ENCODE measurements around the gene DCHS2.

The DCHS2 gene

DNA sequence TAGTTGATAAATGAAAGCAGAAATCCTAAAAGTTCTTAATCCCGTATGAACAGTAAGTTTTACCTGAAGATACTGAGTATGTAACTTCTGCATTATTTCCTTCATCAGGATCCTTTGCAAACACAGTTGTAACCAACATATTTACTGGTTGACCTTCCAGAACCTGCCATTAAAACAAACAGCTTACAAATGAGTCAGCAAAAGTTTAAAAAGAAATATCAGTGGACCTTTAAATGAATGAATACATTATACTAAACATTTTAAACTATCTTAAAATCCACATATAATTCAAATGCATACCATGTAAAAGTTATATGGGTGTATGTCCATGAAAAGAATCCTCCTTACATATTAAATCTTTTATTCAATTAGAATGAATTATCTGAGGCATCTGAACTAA, 163.6 kb downstream of the DCHS2 start:
- no peak overlapping the region for H3K4me3 ChIP-seq (ENCODE audit: low read length)
- no peaks in the 10 kb centered on the region for H3K9me3 ChIP-seq (ENCODE audit: control insufficient read depth, low read length)
- H3K27me3 ChIP-seq (ENCODE audit: control insufficient read depth, insufficient read depth, low read length), result no peaks in the 10 kb centered on the region
- no peaks in the 10 kb centered on the region for H3K36me3 ChIP-seq (ENCODE audit: control insufficient read depth, insufficient read depth, low read length)
- no peak overlapping the region for H3K9ac ChIP-seq (ENCODE audit: low read length)
- H3K4me1 ChIP-seq (ENCODE audit: control insufficient read depth, insufficient read depth, low read length), result no peaks in the 10 kb centered on the region

DNA sequence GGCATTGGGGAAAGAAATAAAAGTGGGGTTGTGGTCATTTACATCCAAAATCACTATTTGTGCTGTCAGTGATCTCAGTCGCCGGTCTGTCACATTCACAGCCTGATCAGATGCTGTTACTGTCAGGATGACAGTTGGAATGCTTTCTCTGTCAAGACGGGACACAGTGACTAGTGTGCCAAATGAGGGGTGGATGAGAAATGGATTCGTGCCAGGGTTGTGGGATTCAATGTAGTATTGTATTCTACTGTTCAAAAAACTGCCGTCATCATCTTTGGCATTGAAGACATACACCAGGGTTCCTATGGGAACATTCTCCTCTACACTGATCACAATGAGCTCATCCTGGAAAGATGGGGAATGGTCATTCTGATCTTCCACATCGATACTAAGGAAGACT, 171.1 kb downstream of the DCHS2 start:
- no peaks in the 10 kb centered on the region for H3K9me3 ChIP-seq (ENCODE audit: control insufficient read depth, low read length)
- no peaks in the 10 kb centered on the region for H3K4me1 ChIP-seq (ENCODE audit: control insufficient read depth, insufficient read depth, low read length)
- no peaks in the 10 kb centered on the region for H3K27me3 ChIP-seq (ENCODE audit: control insufficient read depth, insufficient read depth, low read length)
- no peak overlapping the region for H3K9ac ChIP-seq (ENCODE audit: low read length)
- H3K4me3 ChIP-seq (ENCODE audit: low read length), result no peak overlapping the region
- no peaks in the 10 kb centered on the region for H3K36me3 ChIP-seq (ENCODE audit: control insufficient read depth, insufficient read depth, low read length)

DNA sequence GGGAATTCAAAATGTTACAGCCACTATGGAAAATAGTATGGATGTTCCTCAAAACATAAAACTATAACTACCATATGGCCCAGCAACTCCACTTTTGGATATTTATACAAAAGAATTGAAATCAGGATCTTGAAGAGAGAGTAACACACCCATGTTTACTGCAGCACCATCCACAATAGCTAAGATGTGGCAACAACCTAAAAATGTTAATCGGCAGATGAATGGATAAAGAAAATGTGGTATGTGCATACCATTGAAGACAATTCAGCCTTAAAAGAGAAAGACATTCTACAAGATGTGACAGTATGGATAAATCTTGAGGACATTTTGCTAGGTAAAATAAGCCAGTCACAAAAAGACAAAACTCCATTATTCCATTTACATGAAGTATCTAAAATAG, 171.9 kb downstream of the DCHS2 start:
- Histone ChIP-seq H3K36me3 (ENCODE audit: control insufficient read depth, insufficient read depth, low read length) (no peaks in the 10 kb centered on the region), H3K4me3 (ENCODE audit: low read length) (no peak overlapping the region), H3K9me3 (ENCODE audit: control insufficient read depth, low read length) (no peaks in the 10 kb centered on the region), H3K9ac (ENCODE audit: low read length) (no peak overlapping the region), H3K4me1 (ENCODE audit: control insufficient read depth, insufficient read depth, low read length) (no peaks in the 10 kb centered on the region), H3K27me3 (ENCODE audit: control insufficient read depth, insufficient read depth, low read length) (no peaks in the 10 kb centered on the region)

DNA sequence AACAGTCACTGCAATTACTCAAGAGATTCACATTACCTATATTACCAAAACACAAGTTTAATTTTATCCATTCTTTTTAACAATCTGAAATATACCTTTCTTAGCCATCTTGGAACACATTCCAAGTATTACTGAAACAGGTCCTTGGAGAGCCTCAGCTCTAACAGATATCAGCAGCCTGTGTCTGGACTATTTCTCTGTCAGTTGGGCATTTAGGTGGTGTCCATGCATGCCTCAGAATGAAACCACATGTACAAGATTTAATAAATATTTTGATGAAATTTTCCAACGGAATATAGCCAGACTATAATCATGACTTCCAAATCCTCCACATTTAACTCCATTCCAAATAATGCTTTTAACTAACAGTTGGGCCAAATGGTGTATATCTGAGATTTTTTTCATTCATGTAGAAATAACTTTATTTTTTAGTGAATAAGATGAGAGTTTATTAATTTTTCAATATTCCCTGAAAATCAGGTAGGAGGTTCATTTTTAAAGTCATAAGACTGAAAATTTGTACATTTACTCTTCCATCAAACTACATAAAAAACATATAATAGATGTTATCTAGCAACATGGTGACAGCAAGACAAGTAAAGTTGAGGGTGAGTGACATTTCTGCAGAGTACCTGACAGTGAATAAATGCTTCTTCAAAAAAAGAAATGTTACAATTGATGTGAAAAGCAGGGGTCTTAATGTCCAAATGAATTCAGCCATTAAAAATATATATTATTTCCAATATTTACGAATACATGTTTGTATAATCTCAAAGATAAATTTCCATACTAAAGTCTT, 174.2 kb downstream of the DCHS2 start:
- H3K9ac ChIP-seq (ENCODE audit: low read length), result no peak overlapping the region
- no peaks in the 10 kb centered on the region for H3K9me3 ChIP-seq (ENCODE audit: control insufficient read depth, low read length)
- H3K4me1 ChIP-seq (ENCODE audit: control insufficient read depth, insufficient read depth, low read length), result no peaks in the 10 kb centered on the region
- H3K27me3 ChIP-seq (ENCODE audit: control insufficient read depth, insufficient read depth, low read length), result no peaks in the 10 kb centered on the region
- no peak overlapping the region for H3K4me3 ChIP-seq (ENCODE audit: low read length)
- H3K36me3 ChIP-seq (ENCODE audit: control insufficient read depth, insufficient read depth, low read length), result no peaks in the 10 kb centered on the region

DNA sequence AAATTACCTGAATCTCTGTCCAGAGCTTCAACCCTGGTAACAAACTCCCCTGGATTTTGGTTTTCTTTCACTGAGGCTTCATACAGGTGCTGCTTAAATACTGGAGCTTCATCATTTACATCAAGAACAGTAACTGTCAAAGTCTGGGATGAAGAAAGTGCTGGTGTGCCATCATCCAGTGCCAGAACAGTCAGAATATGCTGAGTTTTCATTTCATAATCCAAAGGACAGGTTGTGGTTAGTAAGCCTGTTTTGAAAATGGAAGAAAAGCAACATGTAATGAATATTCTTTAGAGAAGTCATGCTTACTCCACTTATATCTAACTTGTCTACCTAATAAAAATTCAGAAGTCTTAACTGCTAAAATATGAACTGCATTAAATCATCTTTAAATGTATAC, 175.9 kb downstream of the DCHS2 start:
- H3K36me3 ChIP-seq (ENCODE audit: control insufficient read depth, insufficient read depth, low read length), result no peaks in the 10 kb centered on the region
- no peak overlapping the region for H3K4me3 ChIP-seq (ENCODE audit: low read length)
- H3K9ac ChIP-seq (ENCODE audit: low read length), result no peak overlapping the region
- no peaks in the 10 kb centered on the region for H3K4me1 ChIP-seq (ENCODE audit: control insufficient read depth, insufficient read depth, low read length)
- no peaks in the 10 kb centered on the region for H3K27me3 ChIP-seq (ENCODE audit: control insufficient read depth, insufficient read depth, low read length)
- H3K9me3 ChIP-seq (ENCODE audit: control insufficient read depth, low read length), result no peaks in the 10 kb centered on the region

DNA sequence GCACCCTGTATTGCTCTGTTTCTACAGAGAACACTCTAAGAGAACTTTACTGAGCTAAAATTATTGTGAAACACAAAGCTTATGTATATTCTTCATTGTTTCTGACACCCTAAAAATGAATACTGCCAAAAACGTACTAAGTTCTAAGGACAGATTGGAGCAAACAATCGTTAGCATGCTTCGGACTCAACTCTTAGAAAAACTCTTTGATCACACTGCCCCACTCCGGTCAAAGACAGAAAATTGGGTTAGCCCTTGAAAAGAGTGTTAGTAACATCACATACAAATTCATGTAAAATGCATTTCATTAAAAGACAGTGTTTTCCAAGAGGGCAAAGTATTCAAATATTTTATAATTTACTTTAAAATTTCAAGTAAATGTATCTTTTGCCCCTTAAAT, 177.4 kb downstream of the DCHS2 start:
- no peak overlapping the region for H3K9ac ChIP-seq (ENCODE audit: low read length)
- H3K4me3 ChIP-seq (ENCODE audit: low read length), result no peak overlapping the region
- H3K9me3 ChIP-seq (ENCODE audit: control insufficient read depth, low read length), result no peaks in the 10 kb centered on the region
- no peaks in the 10 kb centered on the region for H3K27me3 ChIP-seq (ENCODE audit: control insufficient read depth, insufficient read depth, low read length)
- H3K36me3 ChIP-seq (ENCODE audit: control insufficient read depth, insufficient read depth, low read length), result no peaks in the 10 kb centered on the region
- no peaks in the 10 kb centered on the region for H3K4me1 ChIP-seq (ENCODE audit: control insufficient read depth, insufficient read depth, low read length)

DNA sequence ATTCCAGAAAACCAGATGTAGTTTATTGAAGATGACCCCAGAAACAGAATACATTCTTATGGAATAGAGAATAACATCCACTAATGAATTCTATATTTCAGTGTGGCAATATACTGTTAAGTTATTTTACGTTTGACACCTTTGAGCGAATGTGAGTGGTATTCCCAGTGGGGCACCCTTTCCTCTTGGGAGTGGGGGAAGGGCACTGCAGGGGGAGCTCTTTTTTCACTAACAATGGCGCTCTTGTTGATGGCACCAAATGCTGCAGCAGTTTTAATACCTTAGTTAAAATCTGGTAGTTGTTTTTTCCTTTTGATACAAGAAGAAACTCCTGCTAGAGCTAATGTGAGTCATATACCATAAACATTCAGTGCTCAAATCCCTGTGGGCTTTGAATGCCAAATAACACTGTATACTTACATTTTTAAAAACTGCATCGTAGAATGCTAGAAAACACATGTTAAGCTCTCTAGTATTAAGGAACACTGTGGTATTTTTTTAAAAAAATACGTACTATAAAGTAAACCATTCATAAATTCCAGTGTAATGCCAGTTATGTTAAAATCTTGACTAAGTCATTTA, 178.5 kb downstream of the DCHS2 start:
- H3K9ac ChIP-seq (ENCODE audit: low read length), result no peak overlapping the region
- H3K9me3 ChIP-seq (ENCODE audit: control insufficient read depth, low read length), result no peaks in the 10 kb centered on the region
- no peaks in the 10 kb centered on the region for H3K4me1 ChIP-seq (ENCODE audit: control insufficient read depth, insufficient read depth, low read length)
- H3K27me3 ChIP-seq (ENCODE audit: control insufficient read depth, insufficient read depth, low read length), result no peaks in the 10 kb centered on the region
- H3K36me3 ChIP-seq (ENCODE audit: control insufficient read depth, insufficient read depth, low read length), result no peaks in the 10 kb centered on the region
- H3K4me3 ChIP-seq (ENCODE audit: low read length), result no peak overlapping the region

DNA sequence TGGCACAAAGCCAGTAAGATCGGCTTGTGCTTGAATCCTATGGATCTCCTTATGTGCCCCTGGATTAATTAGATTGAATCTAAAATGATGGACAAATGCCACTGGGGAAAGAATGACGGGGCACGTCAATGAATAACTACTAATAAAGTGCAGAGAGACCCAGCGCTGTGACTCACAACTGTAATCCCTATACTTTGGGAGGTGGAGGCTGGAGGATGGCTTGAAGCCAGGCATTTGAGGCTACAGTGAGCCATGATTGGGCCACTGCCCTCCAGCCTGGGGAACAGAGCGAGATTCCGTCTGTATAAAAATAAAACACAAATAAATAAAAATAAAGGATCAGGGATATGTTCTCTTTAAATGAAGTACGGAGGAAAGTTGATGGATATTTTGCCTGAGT, 179.4 kb downstream of the DCHS2 start:
- no peak overlapping the region for H3K9ac ChIP-seq (ENCODE audit: low read length)
- H3K36me3 ChIP-seq (ENCODE audit: control insufficient read depth, insufficient read depth, low read length), result no peaks in the 10 kb centered on the region
- no peaks in the 10 kb centered on the region for H3K27me3 ChIP-seq (ENCODE audit: control insufficient read depth, insufficient read depth, low read length)
- no peak overlapping the region for H3K4me3 ChIP-seq (ENCODE audit: low read length)
- no peaks in the 10 kb centered on the region for H3K4me1 ChIP-seq (ENCODE audit: control insufficient read depth, insufficient read depth, low read length)
- H3K9me3 ChIP-seq (ENCODE audit: control insufficient read depth, low read length), result no peaks in the 10 kb centered on the region

DNA sequence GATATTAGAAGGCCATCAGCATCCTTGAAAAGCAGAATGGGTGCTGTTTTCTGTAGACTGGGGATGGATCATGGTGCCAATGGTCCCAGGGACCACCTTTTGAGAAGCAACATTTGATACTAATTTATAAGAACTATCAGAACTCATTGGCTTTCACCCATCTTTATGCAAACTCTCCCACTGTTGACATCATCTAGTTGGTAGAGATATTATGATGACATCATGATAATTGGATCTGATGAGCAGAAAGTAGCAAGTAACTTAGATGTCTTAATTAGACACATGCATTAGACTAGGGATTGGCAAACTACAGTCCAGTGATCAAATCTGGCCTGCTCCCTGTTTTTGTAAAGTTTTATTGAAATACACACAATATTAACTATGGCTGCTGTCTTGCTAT, 181.0 kb downstream of the DCHS2 start:
- Histone ChIP-seq H3K4me1 (ENCODE audit: control insufficient read depth, insufficient read depth, low read length) (no peaks in the 10 kb centered on the region), H3K36me3 (ENCODE audit: control insufficient read depth, insufficient read depth, low read length) (no peaks in the 10 kb centered on the region), H3K4me3 (ENCODE audit: low read length) (no peak overlapping the region), H3K9ac (ENCODE audit: low read length) (no peak overlapping the region), H3K9me3 (ENCODE audit: control insufficient read depth, low read length) (no peaks in the 10 kb centered on the region), H3K27me3 (ENCODE audit: control insufficient read depth, insufficient read depth, low read length) (no peaks in the 10 kb centered on the region)

DNA sequence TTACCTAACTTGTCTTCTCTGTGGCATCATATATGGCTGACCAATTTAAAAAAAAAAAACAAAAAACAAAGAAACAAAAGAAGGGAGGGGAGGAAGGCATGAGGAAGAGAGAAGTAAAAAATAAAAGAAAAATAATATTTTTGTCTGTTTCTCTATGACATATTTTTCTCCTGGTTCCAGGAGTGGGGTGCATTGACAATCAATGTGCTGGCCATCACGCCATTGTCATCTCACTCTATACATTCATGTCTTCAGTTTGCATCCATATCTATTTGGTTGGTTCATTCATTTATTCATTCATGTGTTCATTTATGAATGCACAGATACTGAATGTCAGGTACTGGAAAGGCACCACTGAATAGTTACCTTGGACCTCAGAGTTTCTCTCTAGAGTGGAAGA, 183.4 kb downstream of the DCHS2 start:
- no peaks in the 10 kb centered on the region for H3K36me3 ChIP-seq (ENCODE audit: control insufficient read depth, insufficient read depth, low read length)
- H3K4me1 ChIP-seq (ENCODE audit: control insufficient read depth, insufficient read depth, low read length), result no peaks in the 10 kb centered on the region
- H3K9ac ChIP-seq (ENCODE audit: low read length), result no peak overlapping the region
- no peaks in the 10 kb centered on the region for H3K9me3 ChIP-seq (ENCODE audit: control insufficient read depth, low read length)
- H3K4me3 ChIP-seq (ENCODE audit: low read length), result no peak overlapping the region
- H3K27me3 ChIP-seq (ENCODE audit: control insufficient read depth, insufficient read depth, low read length), result no peaks in the 10 kb centered on the region

DNA sequence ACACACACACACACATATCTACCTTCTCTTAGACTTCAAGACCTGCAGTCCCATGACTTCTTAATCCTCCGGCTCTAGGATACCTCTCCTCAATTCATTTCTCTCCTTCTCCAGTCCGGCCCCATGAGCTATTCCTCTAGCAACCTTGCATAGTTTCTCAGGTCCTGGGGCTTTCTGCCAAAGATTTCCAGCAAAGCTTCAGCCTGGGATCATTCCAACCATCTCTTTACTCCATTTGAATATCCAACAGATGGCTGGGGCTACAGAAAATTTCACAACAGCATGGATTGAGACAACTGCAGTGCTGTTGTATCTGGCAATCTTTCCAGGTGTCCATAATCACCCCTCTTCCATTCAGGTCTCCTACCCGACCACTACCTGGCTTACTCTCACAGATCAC, 184.1 kb downstream of the DCHS2 start:
- Histone ChIP-seq H3K4me1 (ENCODE audit: control insufficient read depth, insufficient read depth, low read length) (no peaks in the 10 kb centered on the region), H3K36me3 (ENCODE audit: control insufficient read depth, insufficient read depth, low read length) (no peaks in the 10 kb centered on the region), H3K27me3 (ENCODE audit: control insufficient read depth, insufficient read depth, low read length) (no peaks in the 10 kb centered on the region), H3K9me3 (ENCODE audit: control insufficient read depth, low read length) (no peaks in the 10 kb centered on the region), H3K9ac (ENCODE audit: low read length) (no peak overlapping the region), H3K4me3 (ENCODE audit: low read length) (no peak overlapping the region)

DNA sequence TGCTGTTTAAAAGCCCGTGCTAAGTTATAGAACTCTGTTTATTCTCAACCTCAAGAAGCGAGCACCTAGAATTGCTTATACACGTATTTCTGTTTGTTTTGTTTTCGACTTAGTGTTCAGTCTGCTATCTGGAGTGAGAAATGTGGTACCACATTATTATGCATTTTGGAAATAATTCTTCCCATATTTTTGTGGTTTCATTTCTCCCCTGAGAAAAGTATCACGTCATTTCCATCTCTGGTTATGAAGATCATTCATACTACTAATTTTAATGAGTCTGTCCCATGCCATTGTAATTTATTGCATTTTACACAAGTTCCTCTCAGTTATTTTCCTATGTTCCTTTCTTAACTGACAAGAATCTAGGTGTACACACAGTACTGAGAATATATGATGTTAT, 186.0 kb downstream of the DCHS2 start:
- H3K27me3 ChIP-seq (ENCODE audit: control insufficient read depth, insufficient read depth, low read length), result no peaks in the 10 kb centered on the region
- no peak overlapping the region for H3K4me3 ChIP-seq (ENCODE audit: low read length)
- H3K4me1 ChIP-seq (ENCODE audit: control insufficient read depth, insufficient read depth, low read length), result no peaks in the 10 kb centered on the region
- no peaks in the 10 kb centered on the region for H3K36me3 ChIP-seq (ENCODE audit: control insufficient read depth, insufficient read depth, low read length)
- H3K9me3 ChIP-seq (ENCODE audit: control insufficient read depth, low read length), result no peaks in the 10 kb centered on the region
- H3K9ac ChIP-seq (ENCODE audit: low read length), result no peak overlapping the region

Data from mucosa of stomach (tissue), 1 donor.